ENCODE results near the gene TRAP1.
A peak's percentile ranks its signal among the peaks of the same experiment; 100 is the strongest.

The TRAP1 gene

DNA sequence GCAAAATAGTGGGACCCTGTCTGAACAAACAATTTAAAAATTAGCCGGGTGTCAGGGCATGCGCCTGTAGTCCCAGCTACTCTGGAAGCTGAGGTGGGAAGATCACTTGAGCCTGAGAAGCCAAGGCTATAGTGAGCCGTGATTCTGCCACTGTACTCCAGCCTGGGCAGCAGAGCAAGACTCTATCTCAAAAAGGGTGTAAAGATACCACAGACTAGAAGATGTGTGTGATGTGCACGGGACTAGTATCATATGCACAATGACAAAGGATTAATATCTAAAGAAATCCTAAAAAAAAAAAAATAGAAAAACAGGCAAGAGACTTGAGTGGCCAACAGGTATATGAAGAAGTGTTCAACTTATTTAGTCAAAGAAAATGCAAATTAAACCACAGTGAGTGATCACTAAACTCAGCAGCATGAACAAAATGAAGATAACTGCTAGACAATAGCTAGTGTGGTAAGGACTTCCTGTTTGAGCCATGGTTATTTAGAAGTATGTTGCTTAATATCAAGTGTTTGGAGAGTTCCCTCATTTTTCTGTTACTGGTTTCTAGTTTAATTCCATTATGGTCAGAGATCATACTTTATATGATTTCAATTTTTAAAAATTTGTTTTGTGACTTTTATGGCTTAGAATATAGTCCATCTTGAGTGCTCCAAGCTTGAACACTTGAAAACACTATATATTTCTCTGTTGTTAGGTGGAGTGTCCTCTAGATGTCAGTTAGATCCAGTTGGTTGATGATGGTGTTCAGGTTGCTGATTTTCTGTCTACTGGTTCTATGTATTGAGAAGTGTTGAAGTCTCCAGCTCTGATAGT is 91.2 kb downstream of the TRAP1 start:
- peak; percentile 31 to 78 (median 67) for DNase-seq
- Histone ChIP-seq H3K4me1 (ENCODE audit: control extremely low read depth in 1 of 4, control insufficient read depth in 4 of 4, insufficient read depth in 4 of 4, low read length in 3 of 4) (peaks cover 13 to 26% (median 19%) of the 10 kb centered on the region in 4 experiments), H3K27ac (ENCODE audit: insufficient read depth in 1 of 2, low read depth in 1 of 2, low read length in 2 of 2, poor library complexity in 1 of 2, severe bottlenecking in 2 of 2) (no peak overlapping the region), H3K36me3 (ENCODE audit: control insufficient read depth in 4 of 4, insufficient read depth in 4 of 4, low read length in 3 of 4) (no peaks in the 10 kb centered on the region), H3K9me3 (ENCODE audit: control extremely low read depth in 1 of 5, control insufficient read depth in 4 of 5, insufficient read depth in 2 of 5, low read depth in 1 of 5, low read length in 4 of 5) (no peaks in the 10 kb centered on the region), H3K27me3 (replicated peaks in 2 of 5; ENCODE audit: control insufficient read depth in 4 of 5, insufficient read depth in 5 of 5, low read length in 4 of 5) (no peaks in the 10 kb centered on the region), H3K4me3 (ENCODE audit: control insufficient read depth in 1 of 7, extremely low read depth in 1 of 7, insufficient read depth in 4 of 7, low read depth in 2 of 7, low read length in 6 of 7) (peak overlapping the region in 1 of 7 experiments; percentile 27)
- WGBS (ENCODE audit: insufficient coverage), result 100% methylated on average over 2 of the region's 4 CpGs
- ChIA-PET CTCF (interaction anchor here (0.6 to 1.3 kb wide), 3 partner anchors 14 to 28 kb away, joined by 3 to 5 read pairs (median 3); partner anchors contain the start of genes DNASE1 and SLX4), POLR2A (interaction anchor here (0.6 kb wide), 3 partner anchors 169 to 847 kb away, joined by 3 to 4 read pairs (median 3); no protein-coding TSS in a partner anchor)

DNA sequence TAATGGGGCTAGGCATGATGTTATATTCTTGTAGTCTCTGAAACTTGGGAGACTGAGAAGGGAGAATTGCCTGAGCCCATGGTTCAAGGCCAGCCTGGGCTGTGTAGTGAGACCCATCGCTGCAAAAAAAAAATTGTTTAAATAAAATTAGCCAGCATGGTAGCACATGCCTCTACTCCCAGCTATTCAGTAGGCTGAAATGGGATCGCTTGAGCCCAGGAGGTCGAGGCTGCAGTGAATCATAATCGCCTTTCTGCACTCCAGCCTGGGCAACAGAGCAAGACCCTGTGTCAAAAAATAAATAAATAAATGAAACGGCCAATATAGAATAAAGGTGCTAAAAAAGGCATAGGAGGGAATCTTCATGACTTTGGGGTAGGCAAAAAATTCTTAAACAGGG is 92.0 kb downstream of the TRAP1 start:
- WGBS (ENCODE audit: insufficient coverage), result 97% methylated on average over 4 of the region's 5 CpGs
- no peak overlapping the region for H3K27ac ChIP-seq (ENCODE audit: insufficient read depth in 1 of 2, low read depth in 1 of 2, low read length in 2 of 2, poor library complexity in 1 of 2, severe bottlenecking in 2 of 2)
- H3K36me3 ChIP-seq (ENCODE audit: control insufficient read depth in 4 of 4, insufficient read depth in 4 of 4, low read length in 3 of 4), result no peaks in the 10 kb centered on the region
- no peaks in the 10 kb centered on the region for H3K9me3 ChIP-seq (ENCODE audit: control extremely low read depth in 1 of 5, control insufficient read depth in 4 of 5, insufficient read depth in 2 of 5, low read depth in 1 of 5, low read length in 4 of 5)
- peaks cover 13 to 26% (median 19%) of the 10 kb centered on the region in 4 experiments for H3K4me1 ChIP-seq (ENCODE audit: control extremely low read depth in 1 of 4, control insufficient read depth in 4 of 4, insufficient read depth in 4 of 4, low read length in 3 of 4)
- no peak overlapping the region for H3K4me3 ChIP-seq (ENCODE audit: control insufficient read depth in 1 of 7, extremely low read depth in 1 of 7, insufficient read depth in 4 of 7, low read depth in 2 of 7, low read length in 6 of 7)
- no peaks in the 10 kb centered on the region for H3K27me3 ChIP-seq (replicated peaks in 2 of 5; ENCODE audit: control insufficient read depth in 4 of 5, insufficient read depth in 5 of 5, low read length in 4 of 5)
- no peak for DNase-seq
- POLR2A ChIA-PET, result no interaction called here
- CTCF ChIA-PET, result no interaction called here

DNA sequence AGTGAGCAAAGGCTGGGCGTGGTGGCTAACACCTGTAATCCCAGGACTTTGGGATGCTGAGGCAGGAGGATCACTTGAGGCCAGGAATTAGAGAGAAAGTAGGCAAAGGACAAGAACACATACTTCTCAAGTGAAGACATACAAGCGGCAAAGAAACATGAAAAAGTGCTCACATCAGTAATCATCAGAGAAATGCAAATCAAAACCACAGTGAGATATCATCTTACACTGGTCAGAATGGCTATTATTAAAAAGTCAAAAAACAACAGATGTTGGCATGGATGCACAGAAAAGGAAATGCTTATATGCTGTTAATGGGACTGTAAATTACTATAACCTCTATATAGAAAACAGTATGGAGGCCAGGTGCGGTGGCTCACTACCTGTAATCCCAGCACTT is 93.7 kb downstream of the TRAP1 start:
- 100% methylated on average over 1 of the region's 3 CpGs for WGBS (ENCODE audit: insufficient coverage)
- Histone ChIP-seq H3K9me3 (ENCODE audit: control extremely low read depth in 1 of 5, control insufficient read depth in 4 of 5, insufficient read depth in 2 of 5, low read depth in 1 of 5, low read length in 4 of 5) (no peaks in the 10 kb centered on the region), H3K36me3 (ENCODE audit: control insufficient read depth in 4 of 4, insufficient read depth in 4 of 4, low read length in 3 of 4) (no peaks in the 10 kb centered on the region), H3K4me3 (ENCODE audit: control insufficient read depth in 1 of 7, extremely low read depth in 1 of 7, insufficient read depth in 4 of 7, low read depth in 2 of 7, low read length in 6 of 7) (no peak overlapping the region), H3K27me3 (replicated peaks in 2 of 5; ENCODE audit: control insufficient read depth in 4 of 5, insufficient read depth in 5 of 5, low read length in 4 of 5) (no peaks in the 10 kb centered on the region), H3K4me1 (ENCODE audit: control extremely low read depth in 1 of 4, control insufficient read depth in 4 of 4, insufficient read depth in 4 of 4, low read length in 3 of 4) (peaks cover 13 to 26% (median 17%) of the 10 kb centered on the region in 4 experiments), H3K27ac (ENCODE audit: insufficient read depth in 1 of 2, low read depth in 1 of 2, low read length in 2 of 2, poor library complexity in 1 of 2, severe bottlenecking in 2 of 2) (no peak overlapping the region)
- POLR2A ChIA-PET, result no interaction called here
- CTCF ChIA-PET, result no interaction called here
- DNase-seq, result no peak

DNA sequence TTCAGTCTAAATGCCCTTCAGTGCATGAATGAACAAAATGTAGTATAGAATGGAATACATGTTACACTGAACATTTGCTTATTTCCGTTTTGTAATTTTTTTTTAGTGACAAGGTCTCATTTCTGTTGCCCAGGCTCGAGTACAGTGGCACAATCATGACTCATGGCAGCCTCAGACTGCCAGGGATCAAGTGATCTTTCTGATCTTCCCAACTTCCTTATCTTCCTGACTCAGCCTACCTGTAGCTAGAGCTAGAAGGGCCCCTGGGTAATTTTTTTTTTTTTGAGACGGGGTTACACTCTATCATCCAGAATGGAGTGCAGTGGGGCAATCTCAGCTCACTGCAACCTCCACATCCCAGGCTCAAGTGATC is 98.6 kb downstream of the TRAP1 start:
- H3K27ac ChIP-seq (ENCODE audit: insufficient read depth in 1 of 2, low read depth in 1 of 2, low read length in 2 of 2, poor library complexity in 1 of 2, severe bottlenecking in 2 of 2), result no peak overlapping the region
- peaks cover 0 to 4% (median under 1%) of the 10 kb centered on the region in 4 experiments for H3K4me1 ChIP-seq (ENCODE audit: control extremely low read depth in 1 of 4, control insufficient read depth in 4 of 4, insufficient read depth in 4 of 4, low read length in 3 of 4)
- peak; percentile 13 to 44 (median 25) for DNase-seq
- no peaks in the 10 kb centered on the region for H3K27me3 ChIP-seq (replicated peaks in 2 of 5; ENCODE audit: control insufficient read depth in 4 of 5, insufficient read depth in 5 of 5, low read length in 4 of 5)
- CTCF ChIA-PET, result no interaction called here
- POLR2A ChIA-PET, result no interaction called here
- H3K4me3 ChIP-seq (ENCODE audit: control insufficient read depth in 1 of 7, extremely low read depth in 1 of 7, insufficient read depth in 4 of 7, low read depth in 2 of 7, low read length in 6 of 7), result no peak overlapping the region
- peaks cover 0 to 2% (median 0%) of the 10 kb centered on the region in 5 experiments for H3K9me3 ChIP-seq (ENCODE audit: control extremely low read depth in 1 of 5, control insufficient read depth in 4 of 5, insufficient read depth in 2 of 5, low read depth in 1 of 5, low read length in 4 of 5)
- WGBS (ENCODE audit: insufficient coverage), result no CpG with 5 or more reads among the region's 3 CpGs
- peaks cover 0 to 5% (median 3%) of the 10 kb centered on the region in 4 experiments for H3K36me3 ChIP-seq (ENCODE audit: control insufficient read depth in 4 of 4, insufficient read depth in 4 of 4, low read length in 3 of 4)

DNA sequence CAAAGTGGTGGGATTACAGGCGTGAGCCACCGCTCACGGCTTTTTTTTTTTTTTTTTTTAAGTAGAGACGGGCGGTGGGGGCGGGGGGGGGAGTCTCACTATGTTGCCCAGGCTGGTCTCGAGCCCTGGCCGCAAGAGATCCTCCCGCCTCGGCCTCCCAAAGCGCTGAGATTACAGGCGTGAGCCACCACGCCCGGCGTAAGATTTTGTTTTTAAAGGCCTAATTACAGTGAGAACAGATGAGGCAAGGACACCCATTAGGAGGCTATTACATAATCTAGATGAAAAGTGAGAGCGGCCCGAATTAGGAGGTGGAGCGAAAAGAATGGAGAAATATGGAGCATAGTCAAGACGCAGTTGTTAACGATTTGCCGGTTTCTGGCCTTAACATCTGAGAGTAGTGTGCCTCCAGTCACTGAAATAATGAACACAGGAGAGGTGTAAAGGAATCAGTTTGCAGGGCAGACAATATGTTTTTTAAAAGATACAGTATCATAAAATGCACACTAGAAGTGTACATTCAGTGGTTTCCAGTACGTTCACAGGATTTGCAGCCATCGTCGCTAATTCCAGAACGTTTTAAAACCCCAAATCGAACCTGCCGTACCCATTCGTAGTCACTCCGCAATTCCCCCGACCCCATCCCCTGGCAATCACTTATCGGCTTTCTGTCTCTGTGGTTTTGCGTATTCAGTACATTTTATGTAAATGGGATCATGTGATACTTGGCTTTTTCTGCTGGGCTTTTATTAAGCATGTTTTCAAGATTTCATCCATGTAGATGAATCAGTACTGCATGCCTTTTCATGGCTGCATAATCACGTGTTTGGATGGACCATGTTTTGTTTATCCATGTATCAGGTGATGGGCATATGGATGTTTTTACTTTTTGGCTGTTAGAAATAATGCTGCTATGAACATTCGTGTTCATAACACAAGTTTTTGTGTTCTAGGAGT is 104.5 kb downstream of the TRAP1 start:
- WGBS (ENCODE audit: insufficient coverage), result 94% methylated on average over 24 of the region's 34 CpGs
- POLR2A ChIA-PET, result interaction anchor here (0.6 to 1.2 kb wide), 2 partner anchors 35 to 77 kb away, joined by 3 to 4 read pairs; partner anchors contain the start of gene NLRC3

DNA sequence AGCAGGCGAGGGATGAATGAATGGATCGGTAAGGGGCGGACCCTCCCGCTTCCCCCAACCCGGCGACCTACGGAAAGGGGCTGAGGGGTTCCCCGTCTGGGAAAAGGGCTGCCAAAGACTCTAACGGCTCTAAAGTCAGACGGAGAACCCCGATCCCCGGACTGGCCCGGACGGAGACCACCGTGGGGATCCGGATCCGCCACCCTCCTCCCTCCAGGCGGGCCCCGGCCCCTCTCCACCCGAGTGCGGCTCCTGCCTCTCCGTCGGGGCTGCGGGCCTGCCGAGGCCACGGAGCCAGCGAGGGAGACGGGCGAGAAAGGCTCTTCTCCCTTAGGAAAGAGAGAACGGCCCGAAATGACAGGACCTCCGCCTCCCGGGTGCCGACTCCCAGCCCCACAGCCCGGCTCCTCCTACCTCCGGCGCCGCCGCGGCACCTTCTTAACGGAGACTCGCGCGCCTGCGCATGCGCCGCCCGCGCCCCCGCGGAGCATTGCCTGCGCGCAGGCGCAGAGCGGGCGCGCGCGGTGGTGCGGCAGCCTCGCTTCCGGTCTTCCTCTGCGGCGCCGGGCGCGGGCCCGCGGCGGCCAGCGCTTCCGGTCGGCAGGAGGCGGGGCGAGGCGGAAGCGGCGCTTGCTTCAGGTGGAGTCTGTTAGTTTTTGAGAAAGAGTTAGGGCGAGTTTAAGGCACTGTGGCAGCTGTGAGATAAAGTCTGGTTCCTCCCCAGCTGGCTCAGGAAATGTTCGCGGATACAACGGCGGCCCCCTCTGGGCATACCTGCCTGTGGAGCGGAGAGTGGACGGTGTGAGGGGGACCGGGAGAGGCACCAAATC is 106.0 kb downstream of the TRAP1 start, which contains the start of gene SLX4:
Gene SLX4 (minus strand): TSS at position 461 of the 830 bp plus-strand sequence. CDS start 2,642 bp downstream, outside the sequence.
- peak within 1 kb of the TSS; percentile 55 to 90 for H3K27ac ChIP-seq (ENCODE audit: insufficient read depth in 1 of 2, low read depth in 1 of 2, low read length in 2 of 2, poor library complexity in 1 of 2, severe bottlenecking in 2 of 2)
- no peaks in the 10 kb centered on the region for H3K9me3 ChIP-seq (ENCODE audit: control extremely low read depth in 1 of 5, control insufficient read depth in 4 of 5, insufficient read depth in 2 of 5, low read depth in 1 of 5, low read length in 4 of 5)
- peak within 1 kb of the TSS; percentile 86 to 97 (median 93) for H3K4me3 ChIP-seq (ENCODE audit: control insufficient read depth in 1 of 7, extremely low read depth in 1 of 7, insufficient read depth in 4 of 7, low read depth in 2 of 7, low read length in 6 of 7)
- DNase-seq, result peak; percentile 88 to 95 (median 93)
- WGBS (ENCODE audit: insufficient coverage), result 0% methylated on average over 74 of the region's 86 CpGs
- CTCF ChIA-PET, result interaction anchor here (0.6 to 1.3 kb wide), 6 partner anchors 15 to 84 kb away, joined by 3 to 5 read pairs (median 4); partner anchors contain the start of gene DNASE1
- peaks cover 0 to 5% (median 3%) of the 10 kb centered on the region in 4 experiments for H3K36me3 ChIP-seq (ENCODE audit: control insufficient read depth in 4 of 4, insufficient read depth in 4 of 4, low read length in 3 of 4)
- H3K27me3 ChIP-seq (replicated peaks in 2 of 5; ENCODE audit: control insufficient read depth in 4 of 5, insufficient read depth in 5 of 5, low read length in 4 of 5), result no peaks in the 10 kb centered on the region
- POLR2A ChIA-PET, result interaction anchor here (0.6 to 1.2 kb wide), 4 partner anchors 11 to 76 kb away, joined by 3 to 8 read pairs (median 6); partner anchors contain the start of gene NLRC3
- peaks cover 5 to 35% (median 22%) of the 10 kb centered on the region in 4 experiments for H3K4me1 ChIP-seq (ENCODE audit: control extremely low read depth in 1 of 4, control insufficient read depth in 4 of 4, insufficient read depth in 4 of 4, low read length in 3 of 4)

More for the DNA sequence above, 104.5 kb downstream of the TRAP1 start:
- Histone ChIP-seq H3K36me3 (ENCODE audit: control insufficient read depth in 4 of 4, insufficient read depth in 4 of 4, low read length in 3 of 4) (peaks cover 0 to 5% (median 3%) of the 10 kb centered on the region in 4 experiments), H3K27me3 (replicated peaks in 2 of 5; ENCODE audit: control insufficient read depth in 4 of 5, insufficient read depth in 5 of 5, low read length in 4 of 5) (no peaks in the 10 kb centered on the region), H3K4me1 (ENCODE audit: control extremely low read depth in 1 of 4, control insufficient read depth in 4 of 4, insufficient read depth in 4 of 4, low read length in 3 of 4) (peaks cover 5 to 35% (median 22%) of the 10 kb centered on the region in 4 experiments), H3K27ac (ENCODE audit: insufficient read depth in 1 of 2, low read depth in 1 of 2, low read length in 2 of 2, poor library complexity in 1 of 2, severe bottlenecking in 2 of 2) (peak overlapping the region in 1 of 2 experiments; percentile 90), H3K4me3 (ENCODE audit: control insufficient read depth in 1 of 7, extremely low read depth in 1 of 7, insufficient read depth in 4 of 7, low read depth in 2 of 7, low read length in 6 of 7) (peak overlapping the region in 4 of 7 experiments; percentile 1 to 97 (median 94)), H3K9me3 (ENCODE audit: control extremely low read depth in 1 of 5, control insufficient read depth in 4 of 5, insufficient read depth in 2 of 5, low read depth in 1 of 5, low read length in 4 of 5) (peaks cover 0 to 2% (median 0%) of the 10 kb centered on the region in 5 experiments)
- CTCF ChIA-PET, result interaction anchor here (1.0 to 1.3 kb wide), 4 partner anchors 14 to 69 kb away, joined by 3 to 5 read pairs (median 4); partner anchors contain the start of gene DNASE1
- peak in 1 of 3 donors; percentile 6 for DNase-seq
